ENCODE data around the gene UBE2Q1.
"Not testable (repeated sequence)": the region's sequence is repeated elsewhere in the genome, so short reads cannot be mapped to it uniquely, and the experiment has no call there.

The UBE2Q1 gene

DNA sequence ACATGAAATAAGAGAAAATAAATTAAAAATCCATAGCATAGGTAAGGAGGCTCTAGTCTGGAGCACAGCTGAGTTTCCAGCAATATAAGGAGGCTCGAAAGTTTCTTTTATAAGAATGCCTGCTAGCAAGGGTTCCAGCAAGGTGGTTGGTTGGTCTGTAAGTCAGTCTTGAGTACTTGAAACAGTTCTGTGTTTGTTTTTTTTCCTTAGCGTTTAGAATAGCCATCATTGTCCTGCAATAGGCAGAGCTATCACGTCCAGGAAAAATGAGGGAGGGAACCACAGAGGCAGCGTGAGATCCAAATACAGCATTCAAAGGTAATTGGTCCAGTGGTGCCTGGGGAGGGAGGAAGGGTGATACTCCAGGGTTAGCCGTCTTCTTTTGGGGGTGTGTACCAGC, 8.4 kb downstream of the UBE2Q1 start:
- Histone ChIP-seq H3K9ac (ENCODE audit: low read length) (no peak overlapping the region), H3K36me3 (ENCODE audit: control insufficient read depth, insufficient read depth, low read length) (peaks cover 66% of the 10 kb centered on the region), H3K27me3 (ENCODE audit: control insufficient read depth, insufficient read depth, low read length) (no peaks in the 10 kb centered on the region), H3K9me3 (ENCODE audit: control insufficient read depth, insufficient read depth, low read depth, low read length) (no peaks in the 10 kb centered on the region), H3K27ac (ENCODE audit: low read depth, low read length) (no peak overlapping the region), H3K4me3 (ENCODE audit: low read depth, low read length) (no peak overlapping the region), H3K4me1 (ENCODE audit: control insufficient read depth, insufficient read depth, low read length) (no peaks in the 10 kb centered on the region)

DNA sequence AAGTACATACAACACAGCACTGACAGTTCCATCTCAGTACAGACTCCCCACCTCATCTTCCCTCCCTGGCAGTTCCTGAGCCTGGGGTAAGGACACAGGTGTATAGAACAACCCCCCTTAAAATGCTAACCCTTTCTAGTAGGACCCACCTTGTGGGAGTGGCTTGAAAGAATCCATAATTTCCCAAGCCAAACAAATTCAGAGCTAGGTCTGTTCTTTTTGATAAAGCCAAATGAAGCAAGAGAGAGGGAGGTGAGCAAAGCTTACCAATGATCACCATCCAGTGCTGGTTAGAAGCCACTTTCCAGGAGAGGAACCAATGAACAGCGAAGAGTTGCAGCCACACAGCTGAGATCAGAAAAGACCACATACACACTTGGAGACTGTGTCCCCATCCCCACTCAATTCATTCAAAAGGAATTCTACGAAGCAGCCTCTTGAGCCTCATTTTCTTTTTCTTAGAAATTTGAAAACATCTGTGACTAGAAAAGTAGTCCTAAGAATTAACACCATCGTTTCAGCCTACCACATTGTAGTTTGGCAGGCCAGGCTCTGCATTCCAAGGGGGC, 9.2 kb downstream of the UBE2Q1 start:
- H3K27me3 ChIP-seq (ENCODE audit: control insufficient read depth, insufficient read depth, low read length) = no peaks in the 10 kb centered on the region
- H3K36me3 ChIP-seq (ENCODE audit: control insufficient read depth, insufficient read depth, low read length) = peaks cover 58% of the 10 kb centered on the region
- H3K27ac ChIP-seq (ENCODE audit: low read depth, low read length) = no peak overlapping the region
- H3K9me3 ChIP-seq (ENCODE audit: control insufficient read depth, insufficient read depth, low read depth, low read length) = no peaks in the 10 kb centered on the region
- H3K9ac ChIP-seq (ENCODE audit: low read length) = no peak overlapping the region
- H3K4me3 ChIP-seq (ENCODE audit: low read depth, low read length) = no peak overlapping the region
- no peaks in the 10 kb centered on the region for H3K4me1 ChIP-seq (ENCODE audit: control insufficient read depth, insufficient read depth, low read length)

DNA sequence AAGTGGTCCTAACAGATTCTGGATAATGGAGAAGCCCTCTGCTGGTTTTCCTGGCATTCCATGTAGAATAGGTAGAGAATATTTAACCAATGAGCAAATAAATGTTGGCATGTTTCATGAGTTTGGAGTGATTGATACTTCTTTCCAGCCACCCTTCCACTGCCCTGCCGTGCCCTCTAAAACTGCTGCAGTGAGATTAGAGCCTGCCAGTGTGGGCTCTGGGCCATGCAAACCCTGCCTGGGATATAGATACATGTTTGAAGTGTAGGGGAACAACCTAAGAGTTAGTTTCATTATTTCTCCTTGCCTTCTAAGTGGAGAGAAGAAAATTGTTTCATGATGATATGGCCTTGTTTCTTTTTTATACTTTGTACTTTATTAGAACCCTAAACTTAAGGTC, 10.4 kb downstream of the UBE2Q1 start:
- Histone ChIP-seq H3K36me3 (ENCODE audit: control insufficient read depth, insufficient read depth, low read length) (peaks cover 45% of the 10 kb centered on the region), H3K27me3 (ENCODE audit: control insufficient read depth, insufficient read depth, low read length) (no peaks in the 10 kb centered on the region), H3K27ac (ENCODE audit: low read depth, low read length) (no peak overlapping the region), H3K4me1 (ENCODE audit: control insufficient read depth, insufficient read depth, low read length) (no peaks in the 10 kb centered on the region), H3K4me3 (ENCODE audit: low read depth, low read length) (no peak overlapping the region), H3K9ac (ENCODE audit: low read length) (no peak overlapping the region), H3K9me3 (ENCODE audit: control insufficient read depth, insufficient read depth, low read depth, low read length) (no peaks in the 10 kb centered on the region)

DNA sequence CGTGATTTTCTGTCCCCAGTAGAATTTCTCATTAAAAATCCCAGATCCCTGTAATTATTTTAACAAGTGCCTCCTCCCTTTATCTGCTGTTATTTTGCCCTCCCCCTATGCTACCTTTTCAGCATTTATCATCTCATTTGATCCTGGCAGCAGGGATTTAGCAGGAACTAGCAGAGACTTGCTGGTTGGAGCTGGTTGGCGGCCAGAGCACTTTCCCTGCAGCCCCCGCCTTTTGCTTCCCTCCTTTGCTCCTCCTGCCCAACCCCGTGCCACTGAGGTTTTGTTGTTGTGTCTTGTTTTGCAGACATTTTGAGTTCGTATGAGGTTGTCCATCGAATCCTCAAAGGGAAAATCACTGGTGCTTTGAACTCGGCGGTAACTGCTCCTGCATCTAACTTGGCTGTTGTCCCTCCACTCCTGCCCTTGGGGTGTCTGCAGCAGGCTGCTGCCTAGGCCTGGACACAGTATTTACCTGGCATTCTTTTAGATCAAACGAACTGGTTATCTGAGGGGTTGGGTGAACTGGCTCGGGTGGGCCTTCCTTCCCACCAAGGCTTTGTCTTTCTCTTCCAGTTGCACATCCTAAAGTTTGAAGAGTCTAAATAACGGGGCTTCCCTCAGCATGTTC, 11.2 kb downstream of the UBE2Q1 start:
- Histone ChIP-seq H3K9ac (ENCODE audit: low read length) (no peak overlapping the region), H3K4me3 (ENCODE audit: low read depth, low read length) (no peak overlapping the region), H3K27ac (ENCODE audit: low read depth, low read length) (no peak overlapping the region), H3K27me3 (ENCODE audit: control insufficient read depth, insufficient read depth, low read length) (no peaks in the 10 kb centered on the region), H3K4me1 (ENCODE audit: control insufficient read depth, insufficient read depth, low read length) (no peaks in the 10 kb centered on the region), H3K36me3 (ENCODE audit: control insufficient read depth, insufficient read depth, low read length) (peaks cover 37% of the 10 kb centered on the region), H3K9me3 (ENCODE audit: control insufficient read depth, insufficient read depth, low read depth, low read length) (no peaks in the 10 kb centered on the region)

DNA sequence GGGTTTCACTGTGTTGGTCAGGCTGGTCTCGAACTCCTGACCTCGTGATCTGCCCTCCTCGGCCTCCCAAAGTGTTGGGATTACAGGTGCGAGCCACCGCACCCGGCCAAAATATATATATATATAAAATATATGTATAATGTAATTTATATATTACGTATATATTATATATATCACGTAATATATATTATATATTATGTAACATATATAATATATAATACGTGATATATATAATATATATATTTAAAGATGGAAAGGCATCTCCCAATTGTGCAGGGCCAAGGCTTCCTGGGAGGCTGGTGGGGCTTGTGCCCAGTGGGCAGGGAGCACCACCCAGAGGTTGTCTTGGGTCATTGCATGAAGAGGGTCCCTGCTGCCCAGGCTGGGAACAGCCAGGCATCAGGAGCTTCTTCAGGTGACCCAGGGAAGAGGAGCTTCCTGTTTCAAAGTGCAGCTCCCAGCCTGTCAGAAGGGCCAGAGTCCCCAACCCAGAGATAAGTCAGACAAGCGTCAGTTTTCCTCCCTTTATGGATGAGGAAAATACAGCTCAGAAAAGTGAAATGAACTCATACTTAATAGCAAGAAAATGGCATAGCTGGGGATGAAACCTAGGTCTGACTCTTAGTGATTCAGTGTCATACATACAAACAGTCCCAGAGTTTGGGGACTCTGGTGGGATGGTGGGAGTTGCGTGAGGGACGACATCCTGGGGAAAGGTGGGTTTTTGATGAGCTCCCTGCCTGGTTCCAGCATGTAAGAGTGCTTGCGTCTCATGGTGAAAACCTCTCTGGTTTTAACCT, 12.0 kb downstream of the UBE2Q1 start:
- Histone ChIP-seq H3K36me3 (ENCODE audit: control insufficient read depth, insufficient read depth, low read length) (peaks cover 30% of the 10 kb centered on the region), H3K9me3 (ENCODE audit: control insufficient read depth, insufficient read depth, low read depth, low read length) (no peaks in the 10 kb centered on the region), H3K27me3 (ENCODE audit: control insufficient read depth, insufficient read depth, low read length) (no peaks in the 10 kb centered on the region), H3K4me1 (ENCODE audit: control insufficient read depth, insufficient read depth, low read length) (no peaks in the 10 kb centered on the region), H3K9ac (ENCODE audit: low read length) (no peak overlapping the region), H3K4me3 (ENCODE audit: low read depth, low read length) (no peak overlapping the region), H3K27ac (ENCODE audit: low read depth, low read length) (no peak overlapping the region)

DNA sequence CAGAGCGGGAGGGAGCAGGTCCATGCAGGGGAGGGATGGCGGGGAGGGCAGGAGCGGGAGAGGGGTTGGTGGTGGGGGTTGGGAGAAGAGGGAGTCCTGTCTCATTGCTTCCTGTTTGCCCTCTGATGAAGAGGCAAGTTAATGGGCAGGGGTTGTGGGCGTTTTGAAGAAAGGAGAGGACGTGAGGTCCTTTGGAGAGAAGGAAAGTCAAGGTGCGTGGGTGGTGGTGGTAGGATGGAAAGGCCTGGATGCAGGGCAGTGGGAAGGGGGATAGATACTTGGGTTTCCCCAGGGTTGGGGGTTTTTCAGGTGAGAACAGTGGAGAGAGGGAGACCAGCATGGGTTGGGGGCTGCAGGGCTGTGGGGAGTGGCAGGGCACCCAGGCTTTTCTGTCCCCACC, 17.2 kb downstream of the UBE2Q1 start:
- Histone ChIP-seq H3K9me3 (ENCODE audit: control insufficient read depth, insufficient read depth, low read depth, low read length) (no peaks in the 10 kb centered on the region), H3K9ac (ENCODE audit: low read length) (no peak overlapping the region), H3K36me3 (ENCODE audit: control insufficient read depth, insufficient read depth, low read length) (no peaks in the 10 kb centered on the region), H3K27me3 (ENCODE audit: control insufficient read depth, insufficient read depth, low read length) (no peaks in the 10 kb centered on the region), H3K27ac (ENCODE audit: low read depth, low read length) (no peak overlapping the region), H3K4me3 (ENCODE audit: low read depth, low read length) (no peak overlapping the region), H3K4me1 (ENCODE audit: control insufficient read depth, insufficient read depth, low read length) (peaks cover 3% of the 10 kb centered on the region; the same call in 1 of the 2 replicates)

DNA sequence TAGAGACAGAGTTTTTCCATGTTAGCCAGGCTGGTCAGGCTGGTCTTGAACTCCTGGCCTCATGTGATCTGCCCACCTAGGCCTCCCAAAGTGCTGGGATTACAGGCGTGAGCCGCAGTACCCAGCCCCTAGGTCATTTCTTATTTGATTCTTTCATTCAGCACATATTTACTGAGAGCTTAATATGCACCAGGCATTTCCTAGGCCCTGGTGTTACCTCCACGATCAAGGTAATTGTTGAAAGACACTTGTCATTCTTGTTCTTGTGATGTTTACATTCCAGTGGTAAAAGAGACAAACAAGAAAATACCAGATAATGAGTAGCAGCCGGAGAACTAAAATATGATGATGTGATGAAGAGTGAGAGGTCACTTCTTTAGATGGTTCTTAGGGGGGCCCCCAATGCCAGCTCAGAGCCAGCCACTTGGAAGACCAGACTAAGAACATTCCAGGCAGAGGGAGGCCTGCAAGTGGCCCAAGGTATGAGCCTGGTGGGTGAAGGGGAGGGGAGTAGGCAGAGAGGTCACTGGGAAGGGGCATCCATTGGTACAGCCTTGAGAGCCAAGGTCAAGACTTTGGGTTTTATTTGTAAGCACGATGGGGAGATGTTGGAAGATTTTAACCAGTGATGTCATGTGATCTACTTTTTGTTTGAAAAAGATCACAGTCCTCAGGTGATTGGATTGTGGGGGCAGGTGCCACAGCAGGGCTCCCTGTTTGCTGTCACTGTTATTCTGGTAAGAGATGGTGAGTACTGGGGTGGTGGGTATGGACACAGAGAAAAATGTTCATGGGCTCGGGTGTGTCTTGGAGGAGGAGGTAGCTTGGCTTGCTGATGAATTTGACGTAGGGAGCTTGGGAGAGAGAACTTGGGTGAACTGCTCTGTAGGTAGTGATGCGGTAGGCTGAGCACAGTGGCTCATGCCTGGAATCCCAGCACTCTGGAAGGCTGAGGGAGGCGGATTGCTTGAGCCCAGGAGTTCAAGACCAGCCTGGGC, 18.7 kb downstream of the UBE2Q1 start:
- no peak overlapping the region for H3K27ac ChIP-seq (ENCODE audit: low read depth, low read length)
- no peak overlapping the region for H3K9ac ChIP-seq (ENCODE audit: low read length)
- no peaks in the 10 kb centered on the region for H3K36me3 ChIP-seq (ENCODE audit: control insufficient read depth, insufficient read depth, low read length)
- H3K4me1 ChIP-seq (ENCODE audit: control insufficient read depth, insufficient read depth, low read length) = peaks cover 3% of the 10 kb centered on the region; the same call in 1 of the 2 replicates
- no peaks in the 10 kb centered on the region for H3K9me3 ChIP-seq (ENCODE audit: control insufficient read depth, insufficient read depth, low read depth, low read length)
- H3K27me3 ChIP-seq (ENCODE audit: control insufficient read depth, insufficient read depth, low read length) = no peaks in the 10 kb centered on the region
- no peak overlapping the region for H3K4me3 ChIP-seq (ENCODE audit: low read depth, low read length)

DNA sequence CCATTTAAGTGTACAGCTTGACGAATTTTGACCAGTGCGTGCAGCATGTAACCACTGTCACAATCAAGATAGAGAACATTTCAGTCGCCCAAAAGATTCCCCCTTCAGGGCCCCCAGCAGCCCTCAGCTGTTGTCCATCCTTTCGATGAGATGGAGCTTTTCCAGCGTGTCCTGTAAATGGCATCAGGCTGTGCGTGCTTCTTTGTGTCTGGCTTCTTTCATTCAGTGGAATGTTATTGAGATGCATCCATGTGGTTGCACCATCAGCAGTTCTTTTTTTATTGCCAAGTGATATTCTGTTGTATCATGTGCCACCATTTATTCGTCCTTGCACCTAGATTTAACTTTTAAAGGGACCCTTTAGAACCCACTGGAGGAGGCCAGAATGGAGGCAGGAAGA, 21.9 kb downstream of the UBE2Q1 start:
- H3K36me3 ChIP-seq (ENCODE audit: control insufficient read depth, insufficient read depth, low read length) = no peaks in the 10 kb centered on the region
- H3K9ac ChIP-seq (ENCODE audit: low read length) = no peak overlapping the region
- no peak overlapping the region for H3K27ac ChIP-seq (ENCODE audit: low read depth, low read length)
- H3K4me3 ChIP-seq (ENCODE audit: low read depth, low read length) = no peak overlapping the region
- peaks cover 3% of the 10 kb centered on the region; the same call in 1 of the 2 replicates for H3K4me1 ChIP-seq (ENCODE audit: control insufficient read depth, insufficient read depth, low read length)
- H3K9me3 ChIP-seq (ENCODE audit: control insufficient read depth, insufficient read depth, low read depth, low read length) = peaks cover 9% of the 10 kb centered on the region; the same call in 1 of the 2 replicates
- H3K27me3 ChIP-seq (ENCODE audit: control insufficient read depth, insufficient read depth, low read length) = no peaks in the 10 kb centered on the region

DNA sequence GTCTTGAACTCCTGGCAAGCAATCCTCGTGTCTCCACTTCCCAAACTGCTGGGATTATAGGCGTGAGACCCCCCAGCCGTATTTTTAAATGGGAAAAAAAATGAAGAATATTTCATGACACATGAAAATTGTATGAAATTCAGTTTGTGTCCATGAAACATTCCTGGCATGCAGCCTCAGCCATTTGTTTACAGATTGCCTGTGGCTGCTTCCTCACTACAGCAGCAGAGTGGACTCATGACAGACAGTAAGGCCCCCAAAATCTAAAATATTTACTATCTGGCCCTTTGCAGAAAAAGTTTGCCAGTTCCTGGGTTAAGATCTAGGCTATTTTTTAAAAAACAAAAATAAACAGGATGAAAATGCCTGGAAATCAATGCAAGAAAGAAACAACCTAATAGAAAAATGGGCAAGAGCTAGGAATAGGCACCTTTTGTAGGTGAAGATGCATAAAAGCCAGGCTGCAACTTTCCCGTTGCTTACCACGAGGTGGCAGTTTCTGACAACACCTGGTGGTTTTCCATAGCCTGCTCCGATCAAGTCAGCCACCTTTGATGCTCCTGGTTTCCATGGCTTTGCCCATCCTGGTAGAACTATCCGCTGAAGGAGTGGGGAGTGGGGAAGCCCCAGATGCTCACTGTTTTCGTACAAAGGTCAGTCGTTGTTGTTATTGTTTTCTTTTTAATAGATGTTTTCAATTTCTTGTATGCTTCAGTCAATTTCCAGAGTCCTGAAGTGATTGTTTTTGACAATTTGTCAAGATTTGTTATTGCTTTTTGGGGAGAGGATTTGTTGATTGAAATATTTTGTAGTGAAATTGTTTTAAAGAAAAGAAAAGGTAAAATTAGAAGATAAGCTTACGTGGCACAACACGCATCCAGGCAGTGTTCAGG, 24.3 kb downstream of the UBE2Q1 start:
- Histone ChIP-seq H3K27me3 (ENCODE audit: control insufficient read depth, insufficient read depth, low read length) (no peaks in the 10 kb centered on the region), H3K4me1 (ENCODE audit: control insufficient read depth, insufficient read depth, low read length) (peaks cover 3% of the 10 kb centered on the region; the same call in 1 of the 2 replicates), H3K4me3 (ENCODE audit: low read depth, low read length) (no peak overlapping the region), H3K9me3 (ENCODE audit: control insufficient read depth, insufficient read depth, low read depth, low read length) (peaks cover 9% of the 10 kb centered on the region; the same call in 1 of the 2 replicates), H3K36me3 (ENCODE audit: control insufficient read depth, insufficient read depth, low read length) (no peaks in the 10 kb centered on the region), H3K9ac (ENCODE audit: low read length) (no peak overlapping the region), H3K27ac (ENCODE audit: low read depth, low read length) (no peak overlapping the region)

DNA sequence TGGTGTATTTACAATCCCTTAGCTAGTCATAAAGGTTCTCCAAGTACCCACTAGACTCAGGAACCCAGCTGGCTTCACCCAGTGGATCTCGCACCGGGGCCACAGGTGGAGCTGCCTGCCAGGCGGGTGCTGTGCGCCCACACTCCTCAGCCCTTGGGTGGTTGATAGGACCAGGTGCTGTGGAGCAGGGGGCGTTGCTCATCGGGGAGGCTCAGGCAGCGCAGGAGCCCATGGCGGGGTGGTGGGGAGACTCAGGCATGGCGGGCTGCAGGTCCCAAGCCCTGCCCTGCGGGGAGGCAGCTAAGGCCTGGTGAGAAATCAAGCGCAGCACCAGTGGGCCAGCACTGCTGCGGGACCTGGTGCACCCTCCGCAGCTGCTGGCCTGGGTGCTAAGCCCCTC, 26.5 kb downstream of the UBE2Q1 start:
- not testable (repeated sequence) for H3K27me3 ChIP-seq (ENCODE audit: control insufficient read depth, insufficient read depth, low read length); H3K36me3 ChIP-seq (ENCODE audit: control insufficient read depth, insufficient read depth, low read length); H3K9me3 ChIP-seq (ENCODE audit: control insufficient read depth, insufficient read depth, low read depth, low read length); H3K4me1 ChIP-seq (ENCODE audit: control insufficient read depth, insufficient read depth, low read length); H3K9ac ChIP-seq (ENCODE audit: low read length); H3K4me3 ChIP-seq (ENCODE audit: low read depth, low read length); H3K27ac ChIP-seq (ENCODE audit: low read depth, low read length)
